PC-3 (cell line): Measurements from ENCODE around the gene CD160. TPM values are rescaled to one million over a fixed set of nuclear protein-coding genes. Genes with fewer than 3 reads are reported as not detected.

ENCODE experiments used
- ATAC-seq: fragments of 200-7000 bp; cut with Tn5 transposase; 2 replicates; pipeline ENCODE4 v1.9.1; 2020; ENCODE audit warnings: mild to moderate bottlenecking, moderate library complexity
- BruUV-seq: library from RNA; stranded (reverse); fragments of 400-500 nt; replicated peaks from 2 replicates; lab custom pipeline; 2021; lab: Mats Ljungman, UMichigan
- CTCF ChIA-PET: fragments of 300-600 bp; sonication (Branson Sonifier 250); formaldehyde crosslinking; loops from one replicate; lab custom pipeline; 2022; ENCODE audit warnings: antibody characterized with exemption; lab: Charles Lee
- POLR2A ChIA-PET: fragments of 300-600 bp; sonication (Branson Sonifier 250); formaldehyde crosslinking; loops from one replicate; lab custom pipeline; 2022; ENCODE audit warnings: antibody characterized with exemption; ENCODE audit not compliant: unreplicated experiment; lab: Charles Lee
- DNase-seq: peaks from one replicate; pipeline ENCODE4 v3.0.0-alpha.2; 2015
- H2AFZ ChIP-seq: fragments of 300-600 bp; sonication (generic); 2 replicates; pipeline ENCODE4 v1.6.0; 2016; ENCODE audit warnings: antibody characterized with exemption, low read length
- H3F3A ChIP-seq: fragments of 300-600 bp; sonication (generic); one replicate; pipeline ENCODE4 v1.6.0; 2017; ENCODE audit warnings: antibody characterized with exemption, low read length, control low read depth, mild to moderate bottlenecking; ENCODE audit not compliant: unreplicated experiment
- H3K27ac ChIP-seq: fragments of 300-600 bp; sonication (generic); 2 replicates; pipeline ENCODE4 v1.5.1; 2016; ENCODE audit warnings: mild to moderate bottlenecking, low read length
- H3K27me3 ChIP-seq: fragments of 300-600 bp; sonication (generic); 2 replicates; pipeline ENCODE4 v1.6.1; 2016; ENCODE audit warnings: low read length, mixed read lengths
- H3K36me3 ChIP-seq: fragments of 300-600 bp; sonication (generic); 2 replicates; pipeline ENCODE4 v1.6.1; 2016; ENCODE audit warnings: low read depth, mixed run types, low read length, mixed read lengths
- H3K4me1 ChIP-seq: fragments of 300-600 bp; sonication (generic); 2 replicates; pipeline ENCODE4 v1.5.1; 2016; ENCODE audit warnings: low read length; ENCODE audit not compliant: insufficient read depth
- H3K4me2 ChIP-seq: fragments of 300-600 bp; sonication (generic); 2 replicates; pipeline ENCODE4 v1.6.0; 2016; ENCODE audit warnings: low read length
- H3K4me3 ChIP-seq: fragments of 300-600 bp; sonication (generic); 2 replicates; pipeline ENCODE4 v1.5.1; 2016; ENCODE audit warnings: mild to moderate bottlenecking, low read length, mixed read lengths
- H3K79me2 ChIP-seq: fragments of 300-600 bp; sonication (generic); 2 replicates; pipeline ENCODE4 v1.6.1; 2017; ENCODE audit warnings: low read length, mixed read lengths
- H3K9ac ChIP-seq: fragments of 300-600 bp; sonication (generic); 2 replicates; pipeline ENCODE4 v1.6.0; 2016; ENCODE audit warnings: mild to moderate bottlenecking, low read length
- H3K9me2 ChIP-seq: fragments of 300-600 bp; sonication (generic); replicated peaks from 2 replicates; pipeline ENCODE4 v1.6.1; 2016; ENCODE audit warnings: mixed run types, low read length, mixed read lengths
- H3K9me3 ChIP-seq: fragments of 300-600 bp; sonication (generic); 2 replicates; pipeline ENCODE4 v1.6.1; 2016; ENCODE audit warnings: low read length, mixed read lengths
- H4K20me1 ChIP-seq: fragments of 300-600 bp; sonication (generic); 2 replicates; pipeline ENCODE4 v1.6.1; 2016; ENCODE audit warnings: low read length, mixed read lengths
- EZH2 ChIP-seq: fragments of 300-600 bp; sonication (generic); IDR thresholded peaks from one replicate; pipeline ENCODE4 v1.6.1; 2017; ENCODE audit warnings: antibody characterized with exemption, mild to moderate bottlenecking, low read length; ENCODE audit not compliant: unreplicated experiment
- EZH2phosphoT487 ChIP-seq: fragments of 300-600 bp; sonication (generic); IDR thresholded peaks from 2 replicates; pipeline ENCODE4 v1.6.1; 2018; ENCODE audit warnings: mild to moderate bottlenecking, antibody characterized with exemption, low read length, borderline replicate concordance
- intact Hi-C: fragments of 100-400 bp; cut with micrococcal nuclease; formaldehyde crosslinking; loops from 2 replicates; pipeline ENCODE4 v1.9.0; 2023
- total RNA-seq: library from RNA; depleted of rRNA; stranded (reverse); fragments of >200 nt; gene quantifications from 2 replicates; pipeline ENCODE4 v1.2.3, GENCODE V29; 2014
- TF ChIP-seq, protein P1 (sequence below): fragments of 300-600 bp; sonication (generic); conservative IDR thresholded peaks from 2 replicates; pipeline ENCODE4 v1.5.1; 2017; ENCODE audit warnings: antibody characterized with exemption, low read depth, mild to moderate bottlenecking, low read length

CD160 gene
- total RNA-seq, 1 experiment from 2014 or later, result not detected

DNA sequence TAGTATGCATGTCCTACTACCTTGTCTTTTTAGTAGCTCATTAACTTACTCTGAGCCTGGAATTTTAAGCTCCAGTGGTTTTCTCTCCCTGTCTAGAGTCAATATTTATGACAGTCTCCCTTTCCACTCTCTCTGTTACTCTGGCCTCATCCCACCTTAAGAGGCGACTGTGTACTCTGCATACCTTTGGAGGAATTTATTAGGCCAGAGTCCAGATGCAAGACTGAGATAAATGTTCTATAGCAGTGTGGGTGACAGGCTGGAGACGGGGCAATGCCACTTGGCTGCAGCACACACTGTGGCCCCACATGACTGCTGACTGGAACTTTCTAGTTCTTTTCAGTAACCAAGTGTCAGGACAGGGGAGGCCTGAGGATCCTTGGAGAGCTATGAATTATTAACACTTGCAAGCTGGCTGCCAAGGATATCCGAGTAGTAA lies 8.1 kb upstream of the CD160 start:
- Histone ChIP-seq H3K79me2 (no peaks in the 10 kb centered on the region), H3K9ac (no peak overlapping the region), H2AFZ (no peak overlapping the region), H3K9me3 (no peaks in the 10 kb centered on the region), H3K9me2 (no peaks in the 10 kb centered on the region), H3K4me2 (no peak overlapping the region), H3K36me3 (no peaks in the 10 kb centered on the region), H3K27ac (no peak overlapping the region), H3K4me1 (peaks cover 20% of the 10 kb centered on the region), H3K27me3 (no peaks in the 10 kb centered on the region), H3K4me3 (no peak overlapping the region), H4K20me1 (no peaks in the 10 kb centered on the region), H3F3A (no peaks in the 10 kb centered on the region)
- no TSS peak for BruUV-seq
- DNase-seq, result no peak
- no peak for ATAC-seq
- intact Hi-C loops, result no loop called here
- POLR2A ChIA-PET, result no interaction called here
- TF ChIP-seq, protein P1, sequence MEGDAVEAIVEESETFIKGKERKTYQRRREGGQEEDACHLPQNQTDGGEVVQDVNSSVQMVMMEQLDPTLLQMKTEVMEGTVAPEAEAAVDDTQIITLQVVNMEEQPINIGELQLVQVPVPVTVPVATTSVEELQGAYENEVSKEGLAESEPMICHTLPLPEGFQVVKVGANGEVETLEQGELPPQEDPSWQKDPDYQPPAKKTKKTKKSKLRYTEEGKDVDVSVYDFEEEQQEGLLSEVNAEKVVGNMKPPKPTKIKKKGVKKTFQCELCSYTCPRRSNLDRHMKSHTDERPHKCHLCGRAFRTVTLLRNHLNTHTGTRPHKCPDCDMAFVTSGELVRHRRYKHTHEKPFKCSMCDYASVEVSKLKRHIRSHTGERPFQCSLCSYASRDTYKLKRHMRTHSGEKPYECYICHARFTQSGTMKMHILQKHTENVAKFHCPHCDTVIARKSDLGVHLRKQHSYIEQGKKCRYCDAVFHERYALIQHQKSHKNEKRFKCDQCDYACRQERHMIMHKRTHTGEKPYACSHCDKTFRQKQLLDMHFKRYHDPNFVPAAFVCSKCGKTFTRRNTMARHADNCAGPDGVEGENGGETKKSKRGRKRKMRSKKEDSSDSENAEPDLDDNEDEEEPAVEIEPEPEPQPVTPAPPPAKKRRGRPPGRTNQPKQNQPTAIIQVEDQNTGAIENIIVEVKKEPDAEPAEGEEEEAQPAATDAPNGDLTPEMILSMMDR, result no peak
- no peak for TF ChIP-seq EZH2
- no peak for TF ChIP-seq EZH2phosphoT487
- CTCF ChIA-PET, result no interaction called here

DNA sequence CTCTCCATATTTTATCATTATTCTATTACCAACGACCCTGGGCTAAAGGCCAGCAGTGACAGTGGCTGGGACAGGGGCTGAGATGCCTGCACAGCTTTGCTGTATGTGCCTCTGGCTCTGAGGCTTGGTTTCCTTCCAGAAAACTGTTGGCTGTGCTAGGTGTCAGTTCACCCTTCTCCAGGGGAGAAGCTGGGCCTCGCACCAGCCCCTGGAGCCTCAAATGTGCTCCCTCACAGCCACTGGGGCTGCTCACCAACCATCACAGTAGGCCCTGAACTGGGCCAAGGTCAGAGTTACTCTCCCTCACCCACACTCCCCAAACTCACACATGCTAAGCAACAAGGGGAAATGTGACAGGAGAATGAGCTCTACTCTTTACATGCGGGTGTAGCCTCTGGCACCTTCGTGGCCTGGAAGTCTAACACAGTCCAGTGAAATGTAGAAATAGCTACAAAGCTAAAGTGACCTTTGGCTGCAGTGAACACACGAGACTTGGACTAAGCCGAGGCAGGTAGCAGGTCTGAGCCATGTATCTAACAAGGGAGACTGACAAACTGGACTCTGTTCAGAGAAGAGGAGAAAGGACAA lies 4.7 kb upstream of the CD160 start:
- DNase-seq (no peak), ATAC-seq (no peak)
- Histone ChIP-seq H3K79me2 (no peaks in the 10 kb centered on the region), H3K9me2 (no peaks in the 10 kb centered on the region), H4K20me1 (no peaks in the 10 kb centered on the region), H3K27me3 (no peaks in the 10 kb centered on the region), H3K9me3 (no peaks in the 10 kb centered on the region), H3K4me1 (no peaks in the 10 kb centered on the region), H3F3A (no peaks in the 10 kb centered on the region), H3K4me2 (no peak overlapping the region), H3K36me3 (no peaks in the 10 kb centered on the region), H3K27ac (no peak overlapping the region), H2AFZ (no peak overlapping the region), H3K4me3 (no peak overlapping the region), H3K9ac (no peak overlapping the region)
- intact Hi-C loops, result no loop called here
- TF ChIP-seq EZH2phosphoT487 (no peak), EZH2 (no peak)
- TF ChIP-seq, protein P1, result no peak
- POLR2A ChIA-PET, result no interaction called here
- CTCF ChIA-PET, result no interaction called here
- no TSS peak for BruUV-seq

DNA sequence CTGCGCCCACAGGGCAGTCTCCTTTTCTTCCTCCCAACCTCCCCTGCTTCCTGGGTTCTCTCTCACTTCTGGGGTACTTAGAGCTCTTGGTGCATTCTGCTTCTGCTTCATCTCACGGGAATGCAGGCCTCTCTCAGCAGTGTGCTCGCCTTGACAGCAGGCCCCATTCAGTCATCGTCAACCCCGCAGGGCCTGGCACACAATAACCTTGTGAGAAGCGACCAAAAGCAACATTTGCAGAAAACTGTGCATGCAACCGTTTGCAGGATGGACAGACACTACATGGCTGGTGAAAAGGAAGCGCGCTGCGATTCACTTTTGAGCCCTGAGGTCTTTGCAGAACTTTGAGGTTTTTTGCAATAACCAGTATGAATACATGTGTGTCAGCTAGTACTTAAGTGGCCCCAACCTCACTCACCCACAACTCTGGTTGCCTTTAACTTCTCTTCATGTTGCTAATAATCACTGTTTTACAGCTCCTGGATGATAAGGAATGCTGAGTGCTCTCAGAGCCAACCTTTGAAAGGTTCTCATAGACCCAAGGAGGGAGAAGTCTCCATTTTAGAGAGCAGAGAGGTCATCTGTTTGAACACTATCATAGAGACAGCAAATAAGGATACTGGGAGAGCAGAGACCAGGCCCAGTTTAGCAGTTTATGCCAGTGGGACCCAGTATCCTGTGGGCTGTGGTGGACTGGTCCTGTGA lies 2.5 kb upstream of the CD160 start:
- TF ChIP-seq EZH2phosphoT487 (no peak), EZH2 (no peak)
- TF ChIP-seq, protein P1, result no peak
- Histone ChIP-seq H3K36me3 (no peaks in the 10 kb centered on the region), H4K20me1 (no peaks in the 10 kb centered on the region), H3K27ac (no peak overlapping the region), H3K27me3 (no peaks in the 10 kb centered on the region), H3K79me2 (no peaks in the 10 kb centered on the region), H3K4me1 (peaks cover 12% of the 10 kb centered on the region), H3K4me3 (no peak overlapping the region), H3K9me3 (no peaks in the 10 kb centered on the region), H3K9ac (no peak overlapping the region), H3K4me2 (no peak overlapping the region), H3K9me2 (no peaks in the 10 kb centered on the region), H3F3A (no peaks in the 10 kb centered on the region), H2AFZ (no peak overlapping the region)
- no TSS peak for BruUV-seq
- CTCF ChIA-PET, result no interaction called here
- no peak for DNase-seq
- no peak for ATAC-seq
- intact Hi-C loops, result no loop called here
- POLR2A ChIA-PET, result no interaction called here
